ENCODE measurements around the gene CUTC.

The CUTC gene

DNA sequence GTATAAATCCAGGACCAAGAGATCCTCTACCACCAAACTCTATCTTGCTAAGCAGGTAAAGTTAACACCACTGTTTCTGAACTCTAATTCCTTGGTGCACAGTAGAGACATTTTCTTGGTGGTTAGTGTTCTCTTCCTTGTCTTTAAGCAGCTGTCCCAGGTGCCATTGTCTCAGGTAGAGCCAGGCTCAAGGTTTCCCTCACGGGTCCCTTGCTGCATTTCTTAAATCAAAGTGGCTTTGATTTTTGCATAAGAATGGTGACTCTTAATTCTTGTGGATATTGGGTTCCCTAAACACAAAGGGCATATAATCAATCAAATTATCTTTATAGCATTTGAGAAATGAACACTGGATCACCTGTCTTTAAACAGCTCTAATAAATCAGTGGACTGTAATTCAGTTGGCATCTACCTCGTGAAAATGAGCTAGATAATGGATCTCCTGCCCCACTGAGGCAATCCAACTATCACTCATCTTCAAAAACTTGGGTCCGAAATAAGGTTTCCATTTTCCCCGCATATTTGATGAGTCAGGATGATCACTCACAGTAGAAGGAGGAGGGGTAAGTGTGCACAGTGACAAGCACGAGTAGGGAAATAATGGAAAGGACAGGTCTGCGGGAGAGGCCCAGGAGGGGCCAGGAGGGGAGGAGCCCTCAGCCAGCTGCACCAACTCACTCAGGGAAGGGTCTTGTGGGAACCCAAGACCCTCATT, 52.9 kb downstream of the CUTC start:
- no peak for DNase-seq

DNA sequence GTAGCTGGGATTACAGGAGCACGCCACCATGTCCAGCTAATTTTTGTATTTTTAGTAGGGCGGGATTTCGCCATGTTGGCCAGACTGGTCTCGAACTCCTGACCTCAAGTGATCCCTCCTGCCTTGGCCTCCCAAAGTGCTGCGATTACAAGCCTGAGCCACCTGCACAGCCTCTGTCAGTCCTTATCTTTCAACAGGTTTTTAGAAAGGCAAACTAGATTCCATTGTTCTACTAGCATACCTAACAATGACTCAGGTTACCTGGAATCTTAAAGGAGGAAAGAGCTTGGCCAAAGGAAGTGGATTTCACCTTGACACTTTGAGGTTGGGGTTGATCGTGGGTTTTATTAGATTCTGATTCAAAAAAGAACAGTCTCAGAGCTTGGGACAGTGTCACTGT, 53.6 kb downstream of the CUTC start:
- no peak for DNase-seq

DNA sequence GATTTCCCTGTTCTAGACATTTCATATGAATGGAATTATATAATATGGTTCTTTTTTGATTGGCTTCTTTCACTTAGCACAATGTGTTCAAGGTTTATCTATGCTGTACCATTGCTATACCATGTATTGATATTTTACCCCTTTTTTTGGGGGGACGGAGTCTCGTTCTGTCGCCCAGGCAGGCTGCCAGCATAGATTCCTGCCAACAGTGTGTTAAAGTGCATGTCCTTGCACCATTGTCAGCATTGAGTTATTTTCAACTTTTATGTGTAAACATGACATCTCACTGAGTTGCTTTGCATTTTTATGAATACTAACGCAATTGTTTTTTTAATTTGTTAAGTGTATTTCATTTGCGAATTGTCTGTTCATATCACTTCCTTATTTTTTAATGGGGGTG, 55.3 kb downstream of the CUTC start:
- no peak for DNase-seq

DNA sequence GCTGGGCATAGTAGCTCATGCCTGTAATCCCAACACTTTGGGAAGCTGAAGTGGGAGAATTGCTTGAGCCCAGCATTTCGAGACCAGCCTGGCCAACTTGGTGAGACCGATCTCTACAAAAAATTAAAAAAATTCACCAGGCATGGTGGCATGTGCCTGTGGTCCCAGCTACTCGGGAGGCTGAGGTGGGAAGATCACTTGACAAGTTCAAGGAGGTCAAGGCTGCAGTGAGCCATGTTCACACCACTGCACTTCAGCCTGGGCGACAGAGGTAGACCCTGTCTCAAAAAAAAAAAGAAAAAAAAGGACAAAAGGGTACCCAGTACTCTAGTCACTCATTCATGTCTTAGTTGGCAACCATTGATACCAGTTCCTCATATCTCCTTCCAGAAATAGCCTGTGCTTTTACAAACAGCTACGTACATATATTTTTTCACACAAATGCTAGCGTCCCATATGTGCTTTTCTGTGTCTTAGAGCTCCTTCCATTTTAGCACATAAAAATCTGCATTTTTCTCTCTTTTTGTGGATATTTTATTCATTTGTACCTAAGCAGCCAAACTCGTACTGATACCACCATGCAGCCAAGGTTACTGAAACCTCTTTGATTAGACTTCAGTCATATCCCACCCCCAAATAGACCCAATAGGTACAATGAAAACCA, 55.9 kb downstream of the CUTC start:
- DNase-seq, result no peak

DNA sequence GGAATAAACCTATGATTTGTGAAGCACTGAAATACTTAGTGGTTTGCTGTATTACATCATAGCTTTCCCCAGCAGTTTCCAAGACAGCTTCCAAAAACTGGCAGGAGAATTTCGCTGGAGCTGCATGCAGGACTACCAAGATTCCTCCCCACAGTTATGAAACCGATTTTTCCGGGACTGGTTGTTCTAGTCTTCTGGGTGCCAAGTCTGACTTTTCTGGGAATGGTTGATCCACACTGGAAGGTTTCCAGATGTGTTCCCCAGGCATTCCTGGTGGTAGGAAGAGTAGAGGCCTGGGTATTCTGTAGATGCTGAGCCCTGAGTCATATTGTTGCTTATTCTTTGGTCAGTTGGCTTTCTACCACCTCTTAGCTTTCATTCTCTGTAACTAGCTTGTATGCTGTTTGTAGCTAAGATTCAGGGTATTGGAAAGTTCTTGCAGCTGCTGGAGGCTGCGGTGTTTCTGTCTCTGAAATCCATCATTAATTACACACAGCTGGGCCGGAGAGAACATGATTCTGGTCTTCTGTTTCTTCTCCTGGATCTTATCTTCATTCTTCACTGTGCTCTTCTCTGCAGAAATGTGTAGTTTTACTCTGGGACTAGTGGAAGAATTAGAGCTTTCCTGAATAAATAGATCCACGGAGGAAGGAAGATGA, 56.7 kb downstream of the CUTC start:
- no peak for DNase-seq

DNA sequence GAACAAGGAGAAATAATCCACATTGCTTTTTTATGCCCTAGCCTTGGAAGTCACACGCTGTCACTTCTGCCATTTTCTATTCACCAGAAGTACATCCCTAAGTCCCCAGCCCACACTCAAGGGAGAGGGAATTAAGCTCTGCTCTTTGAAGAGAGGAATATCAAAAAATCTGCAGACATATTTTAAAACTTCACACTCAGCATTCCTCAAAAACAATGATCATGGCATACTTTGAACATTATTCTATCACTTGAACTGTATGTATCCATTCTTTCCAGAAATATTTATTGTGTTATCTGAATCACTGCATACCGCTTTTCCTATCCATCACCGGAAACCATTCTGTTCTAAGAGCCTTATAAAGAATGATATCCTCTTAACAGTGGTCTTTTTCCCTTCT, 59.8 kb downstream of the CUTC start:
- DNase-seq, result no peak

DNA sequence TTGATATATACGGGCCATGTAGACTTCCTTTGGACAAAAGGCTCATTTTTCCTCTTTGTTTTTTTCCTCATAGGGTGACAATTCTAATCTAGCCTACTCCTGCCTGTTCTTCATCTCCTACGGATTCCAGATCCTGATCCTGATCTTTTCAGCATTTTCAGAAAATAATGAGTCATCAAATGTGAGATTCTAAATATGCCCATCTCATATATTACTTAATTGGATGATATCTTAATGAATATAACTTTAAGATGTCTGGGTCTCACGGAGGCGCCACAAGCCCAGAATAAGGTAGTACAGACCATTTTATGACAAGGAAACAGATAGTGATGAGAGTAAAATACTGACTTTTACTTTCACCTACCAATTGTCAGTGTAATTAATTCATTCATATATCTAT, 61.8 kb downstream of the CUTC start:
- no peak for DNase-seq

DNA sequence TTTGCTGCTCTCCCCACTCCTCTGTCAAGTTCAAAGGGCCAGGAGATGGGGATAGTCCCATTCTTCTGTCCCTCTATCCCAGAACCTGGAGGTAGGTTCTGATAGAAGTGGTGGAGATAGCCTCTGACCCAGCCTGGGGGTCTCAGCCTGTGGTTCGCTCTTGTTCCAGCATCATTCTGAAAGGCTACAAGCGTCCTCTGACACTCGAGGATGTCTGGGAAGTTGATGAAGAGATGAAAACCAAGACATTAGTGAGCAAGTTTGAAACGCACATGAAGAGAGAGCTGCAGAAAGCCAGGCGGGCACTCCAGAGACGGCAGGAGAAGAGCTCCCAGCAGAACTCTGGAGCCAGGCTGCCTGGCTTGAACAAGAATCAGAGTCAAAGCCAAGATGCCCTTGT, 64.9 kb downstream of the CUTC start:
- no peak for DNase-seq

DNA sequence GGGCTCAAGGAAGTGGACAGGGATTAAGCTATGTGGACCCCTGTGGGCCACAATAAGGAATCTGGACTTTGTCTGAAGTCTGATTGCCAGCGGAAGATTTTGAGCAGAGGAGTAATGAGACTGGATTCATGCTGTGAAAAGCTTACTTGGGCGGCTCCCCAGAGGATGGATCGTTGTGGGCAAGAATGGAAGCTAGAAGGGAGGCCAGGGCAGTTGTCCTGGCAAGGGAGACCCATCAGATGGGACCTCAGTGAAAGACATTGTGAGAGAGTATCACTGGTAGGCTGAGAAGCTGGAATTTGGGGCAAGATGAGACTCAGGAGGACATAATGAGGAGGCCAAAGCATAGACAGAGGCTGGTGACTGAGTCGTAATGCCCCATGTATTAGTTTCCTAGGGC, 66.0 kb downstream of the CUTC start:
- no peak for DNase-seq

DNA sequence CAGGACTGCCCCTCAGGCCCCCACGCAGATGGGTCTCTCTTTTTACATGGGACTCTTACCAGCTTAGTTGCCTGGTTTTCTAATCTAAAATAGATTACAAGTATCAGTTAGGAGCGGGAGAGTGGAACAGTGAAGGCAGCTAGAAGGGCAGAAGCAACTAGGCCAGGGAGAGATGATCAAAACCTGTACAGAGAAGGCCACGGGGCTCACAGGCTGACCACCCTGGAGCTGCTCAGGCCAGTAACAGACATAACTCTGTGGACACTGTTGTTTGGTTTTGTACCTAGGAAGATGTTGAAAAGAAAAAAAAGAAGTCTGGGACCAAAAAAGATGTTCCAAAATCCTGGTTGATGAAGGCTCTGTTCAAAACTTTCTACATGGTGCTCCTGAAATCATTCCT, 66.9 kb downstream of the CUTC start:
- DNase-seq, result no peak

DNA sequence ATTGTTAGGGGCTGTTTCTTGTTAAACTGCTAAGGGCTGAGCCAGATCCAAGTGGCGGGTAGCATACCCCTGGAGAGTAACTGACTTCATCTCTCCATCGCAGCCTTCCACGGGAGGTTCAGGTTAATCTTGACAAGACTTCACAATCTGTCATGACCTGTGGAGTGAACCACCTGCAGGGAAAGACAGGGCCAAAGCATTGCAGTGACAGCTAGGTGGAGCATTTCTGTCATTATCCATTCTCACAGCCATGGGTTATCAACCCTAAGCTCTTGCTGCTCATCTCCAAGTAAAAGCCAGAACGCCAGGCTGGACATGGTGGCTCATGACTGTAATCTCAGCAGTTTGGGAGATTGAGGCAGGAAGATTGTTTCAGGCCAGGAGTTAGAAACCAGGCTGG, 67.6 kb downstream of the CUTC start:
- DNase-seq, result no peak

DNA sequence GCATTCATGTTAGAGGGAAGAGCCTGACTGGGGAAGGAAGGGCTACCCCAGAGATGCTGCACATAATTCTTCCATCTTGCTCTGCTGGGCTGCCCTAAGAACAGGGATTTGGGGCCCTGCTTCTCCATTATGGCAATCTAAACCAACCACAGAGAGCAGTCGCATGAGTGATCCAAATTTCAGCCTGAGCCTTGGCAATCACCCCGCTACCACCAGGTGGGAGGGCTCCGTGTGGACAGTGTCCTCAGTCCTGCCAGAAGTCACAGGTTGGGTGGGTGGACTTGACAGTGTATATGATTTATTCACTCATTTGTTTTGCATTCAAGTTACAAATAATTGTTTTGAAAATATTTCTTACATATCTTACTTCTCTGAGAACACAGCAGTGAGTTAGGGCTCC, 72.4 kb downstream of the CUTC start:
- DNase-seq, result no peak

DNA sequence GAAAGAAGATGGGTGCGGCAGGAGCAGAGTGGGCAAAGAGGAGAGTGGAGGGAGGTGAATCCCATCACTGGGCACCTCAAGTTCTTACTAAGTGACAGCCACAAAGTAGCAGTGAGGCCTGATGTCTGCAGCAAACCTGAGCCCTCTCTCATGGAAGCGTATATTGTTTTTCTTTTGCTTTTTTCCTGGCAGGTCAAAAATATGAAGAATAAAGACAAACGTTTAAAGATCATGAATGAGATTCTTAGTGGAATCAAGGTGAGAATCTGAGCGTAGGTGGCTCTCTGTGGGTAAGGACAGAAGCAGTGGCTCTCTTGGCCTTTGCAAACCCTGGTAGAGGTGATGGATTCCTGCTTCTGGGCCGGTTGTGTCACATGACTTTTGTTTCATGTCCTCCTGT, 73.2 kb downstream of the CUTC start:
- DNase-seq, result no peak

Measured in MV-4-11 (cell line).